Measurements from ENCODE around the gene ACAD10. TPM values are rescaled to one million over a fixed set of nuclear protein-coding genes. Genes with fewer than 3 reads are reported as not detected.

The ACAD10 gene
- total and polyA plus RNA-seq, 4 donors: 16.4 to 33.4 (median 20.9) TPM

DNA sequence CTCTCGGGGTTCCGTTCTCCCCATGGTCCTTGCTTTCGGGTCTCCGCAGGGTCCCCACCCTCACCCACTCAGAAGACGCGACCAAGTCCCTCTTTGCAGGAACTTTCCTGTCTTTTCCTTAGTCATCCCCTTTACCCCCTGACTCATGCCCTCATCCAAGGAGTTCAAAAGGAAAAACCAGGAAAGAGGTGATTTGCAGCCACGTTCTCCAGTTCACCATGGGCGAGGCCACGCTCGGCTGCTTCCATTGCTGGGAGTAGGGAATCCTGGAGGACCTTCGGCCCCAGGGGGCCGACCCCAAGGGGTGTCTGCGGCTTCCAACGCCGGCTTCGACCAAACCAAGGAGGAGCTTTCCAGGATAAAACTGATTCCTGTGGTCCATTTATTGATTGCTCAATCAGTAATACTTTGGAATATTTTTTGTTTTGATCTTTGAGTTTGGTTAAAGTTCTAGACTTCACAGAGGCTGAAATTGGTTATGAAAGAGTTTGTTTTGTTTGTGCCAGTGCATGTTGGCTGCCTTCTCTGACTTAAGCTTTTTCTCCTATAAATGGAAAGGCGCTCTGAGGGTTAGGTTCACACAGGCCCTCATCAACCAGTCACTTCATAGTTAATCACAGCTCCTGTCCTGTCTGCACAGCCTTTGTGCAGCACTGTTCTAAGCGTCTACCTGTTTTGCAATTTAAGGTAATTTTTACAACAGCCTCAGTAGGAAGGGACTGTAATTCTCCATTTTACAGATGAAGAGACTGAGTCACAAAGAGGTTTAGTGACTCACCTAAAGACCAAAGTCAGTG is 81.7 kb downstream of the ACAD10 start:
- 7% methylated on average over 17 of the region's 18 CpGs for WGBS (ENCODE audit: insufficient coverage)
- Histone ChIP-seq H3K9me3 (ENCODE audit: control insufficient read depth, insufficient read depth, low read length) (no peaks in the 10 kb centered on the region), H3K27ac (ENCODE audit: low read depth, low read length) (peak overlapping the region; percentile 67), H3K27me3 (ENCODE audit: control insufficient read depth, insufficient read depth, low read length) (no peaks in the 10 kb centered on the region), H3K36me3 (ENCODE audit: control insufficient read depth, insufficient read depth, low read length) (no peaks in the 10 kb centered on the region), H3K4me1 (ENCODE audit: control insufficient read depth, insufficient read depth, low read length) (peaks cover 23% of the 10 kb centered on the region), H3K4me3 (ENCODE audit: low read depth, low read length) (peak overlapping the region; percentile 70)
- DNase-seq (ENCODE audit: low read depth in 4 of 6, low spot score in 6 of 6): peak in 1 of 6 donors; percentile 34

DNA sequence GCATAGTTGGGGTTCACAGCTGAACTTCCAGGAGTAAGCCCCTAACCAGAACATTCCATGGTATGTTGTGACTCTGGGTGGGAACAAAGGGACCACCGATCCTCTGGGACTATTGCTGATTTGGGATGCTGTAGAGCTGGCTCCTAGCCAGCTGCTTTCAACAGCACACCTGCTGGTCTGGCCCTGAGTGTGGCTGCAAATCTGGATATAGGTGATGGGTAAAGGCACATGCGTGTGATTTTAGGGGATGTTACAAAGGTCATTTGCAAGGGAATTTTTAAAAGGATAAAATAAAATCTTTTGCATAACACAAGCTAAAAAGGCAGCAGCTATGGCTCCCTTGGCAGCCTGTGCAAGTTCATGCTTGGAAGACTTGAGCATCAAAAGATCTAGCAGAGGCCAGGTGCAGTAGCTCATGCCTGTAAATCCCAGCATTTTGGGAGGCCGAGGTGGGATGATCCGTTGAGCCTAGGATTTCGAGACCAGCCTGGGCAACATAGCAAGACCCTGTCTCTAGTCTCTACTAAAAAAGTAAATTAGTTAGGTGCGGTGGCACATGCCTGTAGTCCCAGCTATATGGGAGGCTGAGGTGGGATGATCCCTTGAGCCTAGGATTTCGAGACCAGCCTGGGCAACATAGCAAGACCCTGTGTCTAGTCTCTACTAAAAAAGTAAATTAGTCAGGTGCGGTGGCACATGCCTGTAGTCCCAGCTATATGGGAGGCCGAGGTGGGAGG is 82.5 kb downstream of the ACAD10 start:
- H3K4me1 ChIP-seq (ENCODE audit: control insufficient read depth, insufficient read depth, low read length): peaks cover 23% of the 10 kb centered on the region
- DNase-seq (ENCODE audit: low read depth in 4 of 6, low spot score in 6 of 6): no peak
- H3K9me3 ChIP-seq (ENCODE audit: control insufficient read depth, insufficient read depth, low read length): no peaks in the 10 kb centered on the region
- H3K36me3 ChIP-seq (ENCODE audit: control insufficient read depth, insufficient read depth, low read length): peaks cover 2% of the 10 kb centered on the region
- H3K27ac ChIP-seq (ENCODE audit: low read depth, low read length): no peak overlapping the region
- H3K27me3 ChIP-seq (ENCODE audit: control insufficient read depth, insufficient read depth, low read length): no peaks in the 10 kb centered on the region
- WGBS (ENCODE audit: insufficient coverage): 78% methylated on average over 5 of the region's 9 CpGs
- H3K4me3 ChIP-seq (ENCODE audit: low read depth, low read length): no peak overlapping the region

DNA sequence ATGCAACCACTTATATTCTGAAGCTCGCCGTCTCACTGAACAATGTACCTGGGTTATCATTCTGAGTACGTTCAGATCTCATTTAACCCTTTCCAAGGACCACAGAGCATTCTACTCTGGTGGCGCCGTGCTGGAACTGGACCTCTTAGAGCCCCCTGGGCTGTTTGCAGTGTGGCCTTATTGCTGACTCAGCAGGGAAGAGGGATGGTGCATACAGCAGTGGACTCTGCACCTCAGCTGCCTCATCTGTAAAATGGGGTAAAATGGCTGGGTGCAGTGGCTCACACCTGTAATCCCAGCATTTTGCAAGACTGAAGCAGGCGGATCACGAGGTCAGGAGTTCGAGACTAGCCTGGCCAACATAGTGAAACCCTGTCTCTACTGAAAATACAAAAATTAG is 83.7 kb downstream of the ACAD10 start:
- Histone ChIP-seq H3K27me3 (ENCODE audit: control insufficient read depth, insufficient read depth, low read length) (no peaks in the 10 kb centered on the region), H3K36me3 (ENCODE audit: control insufficient read depth, insufficient read depth, low read length) (peaks cover 2% of the 10 kb centered on the region), H3K4me3 (ENCODE audit: low read depth, low read length) (no peak overlapping the region), H3K9me3 (ENCODE audit: control insufficient read depth, insufficient read depth, low read length) (no peaks in the 10 kb centered on the region), H3K27ac (ENCODE audit: low read depth, low read length) (no peak overlapping the region), H3K4me1 (ENCODE audit: control insufficient read depth, insufficient read depth, low read length) (peaks cover 31% of the 10 kb centered on the region)
- no peak for DNase-seq (ENCODE audit: low read depth in 4 of 6, low spot score in 6 of 6)
- 76% methylated on average over 6 of the region's 8 CpGs for WGBS (ENCODE audit: insufficient coverage)

DNA sequence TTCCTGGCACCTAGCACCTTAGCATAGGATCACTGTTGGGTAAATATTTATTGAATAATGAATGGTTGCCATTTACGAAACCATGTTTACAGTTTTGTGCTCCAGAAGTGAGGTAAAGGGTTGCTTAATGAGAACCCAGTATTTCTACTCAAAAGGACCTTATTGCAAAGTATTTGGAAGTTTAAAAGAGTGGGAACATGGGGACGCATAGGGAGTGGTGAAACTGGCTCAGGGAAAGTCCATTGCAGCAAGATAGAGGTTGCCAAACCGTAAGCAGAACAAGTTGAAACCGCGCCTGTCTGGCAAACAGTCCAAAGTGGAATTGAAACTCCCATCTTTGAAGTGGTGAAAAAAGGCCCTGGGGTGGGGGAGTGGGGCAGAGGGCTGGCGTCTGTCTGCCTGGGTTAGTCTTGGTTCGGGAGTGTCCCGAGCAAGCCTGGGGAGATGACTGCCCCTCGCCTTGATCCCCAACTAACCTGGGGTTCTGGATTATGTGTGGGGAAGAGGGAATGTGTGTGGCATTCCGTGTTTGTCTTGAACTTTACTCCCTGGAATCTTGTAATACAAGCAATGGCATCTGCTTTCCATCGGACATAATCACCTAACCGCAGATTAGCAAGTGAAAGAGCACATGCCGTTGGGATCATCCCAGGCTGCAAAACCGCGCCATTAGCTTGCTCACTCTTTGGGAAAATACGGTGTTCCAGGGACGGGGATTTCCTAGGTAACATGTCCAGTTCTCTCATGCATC is 88.1 kb downstream of the ACAD10 start:
- Histone ChIP-seq H3K27me3 (ENCODE audit: control insufficient read depth, insufficient read depth, low read length) (no peaks in the 10 kb centered on the region), H3K4me3 (ENCODE audit: low read depth, low read length) (no peak overlapping the region), H3K4me1 (ENCODE audit: control insufficient read depth, insufficient read depth, low read length) (peaks cover 27% of the 10 kb centered on the region), H3K9me3 (ENCODE audit: control insufficient read depth, insufficient read depth, low read length) (no peaks in the 10 kb centered on the region), H3K27ac (ENCODE audit: low read depth, low read length) (peak overlapping the region; percentile 81), H3K36me3 (ENCODE audit: control insufficient read depth, insufficient read depth, low read length) (peaks cover 11% of the 10 kb centered on the region)
- WGBS (ENCODE audit: insufficient coverage): 54% methylated on average over 13 of the region's 17 CpGs
- DNase-seq (ENCODE audit: low read depth in 4 of 6, low spot score in 6 of 6): peak in 1 of 6 donors; percentile 51

DNA sequence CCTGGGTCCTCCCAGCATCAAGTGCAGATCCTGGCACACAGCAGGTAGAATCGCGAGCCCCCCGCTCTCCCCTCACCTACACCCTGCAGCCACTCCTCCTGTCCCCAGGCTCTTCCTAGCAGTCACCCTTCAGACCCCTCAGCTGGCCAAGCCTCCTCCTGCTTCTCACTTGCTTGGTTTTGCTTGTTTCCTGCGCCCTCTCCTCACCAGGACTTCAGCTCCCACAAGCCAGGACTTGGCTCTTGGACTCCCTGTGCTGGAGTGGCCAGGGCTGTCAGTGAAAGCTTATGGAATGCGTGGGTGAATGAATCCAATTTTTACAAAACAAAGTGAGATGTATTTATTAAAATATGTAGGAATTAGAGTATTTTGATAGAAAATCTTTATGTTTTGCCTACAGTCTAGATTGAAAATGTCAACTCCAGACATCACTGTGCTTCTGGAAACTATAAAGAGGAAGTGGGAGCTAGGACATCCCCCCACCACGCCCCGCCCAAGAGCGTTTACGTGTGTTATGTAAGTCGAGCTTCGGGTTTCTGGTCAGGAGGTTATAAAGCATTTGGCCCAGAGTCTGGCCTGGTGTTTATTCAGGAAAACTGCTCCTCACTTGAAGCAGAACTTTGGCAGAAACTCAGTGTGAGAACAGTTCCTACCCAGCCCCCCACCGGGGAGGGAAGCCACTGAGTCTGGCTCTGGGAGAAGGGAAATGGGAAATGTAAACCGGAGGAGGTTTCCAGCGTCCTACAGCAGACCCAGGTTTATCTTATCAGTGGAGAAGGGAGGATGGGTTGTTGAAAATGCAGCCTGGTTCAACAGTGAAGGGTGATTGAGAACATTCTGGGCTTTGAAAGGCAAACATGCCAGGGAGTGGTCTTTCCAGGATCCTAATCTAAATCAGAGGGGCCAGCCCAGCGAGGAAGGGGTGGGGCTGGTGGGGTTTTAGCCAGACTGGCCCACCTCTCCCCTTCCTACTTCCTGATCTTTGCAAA is 89.6 kb downstream of the ACAD10 start:
- DNase-seq (ENCODE audit: low read depth in 4 of 6, low spot score in 6 of 6): peak in 2 of 6 donors; percentile 46 to 85
- peaks cover 27% of the 10 kb centered on the region for H3K4me1 ChIP-seq (ENCODE audit: control insufficient read depth, insufficient read depth, low read length)
- no peaks in the 10 kb centered on the region for H3K9me3 ChIP-seq (ENCODE audit: control insufficient read depth, insufficient read depth, low read length)
- no peak overlapping the region for H3K4me3 ChIP-seq (ENCODE audit: low read depth, low read length)
- no peaks in the 10 kb centered on the region for H3K27me3 ChIP-seq (ENCODE audit: control insufficient read depth, insufficient read depth, low read length)
- WGBS (ENCODE audit: insufficient coverage): 62% methylated on average over 11 of the region's 15 CpGs
- peaks cover 25% of the 10 kb centered on the region for H3K36me3 ChIP-seq (ENCODE audit: control insufficient read depth, insufficient read depth, low read length)
- peak overlapping the region; percentile 81 for H3K27ac ChIP-seq (ENCODE audit: low read depth, low read length)

DNA sequence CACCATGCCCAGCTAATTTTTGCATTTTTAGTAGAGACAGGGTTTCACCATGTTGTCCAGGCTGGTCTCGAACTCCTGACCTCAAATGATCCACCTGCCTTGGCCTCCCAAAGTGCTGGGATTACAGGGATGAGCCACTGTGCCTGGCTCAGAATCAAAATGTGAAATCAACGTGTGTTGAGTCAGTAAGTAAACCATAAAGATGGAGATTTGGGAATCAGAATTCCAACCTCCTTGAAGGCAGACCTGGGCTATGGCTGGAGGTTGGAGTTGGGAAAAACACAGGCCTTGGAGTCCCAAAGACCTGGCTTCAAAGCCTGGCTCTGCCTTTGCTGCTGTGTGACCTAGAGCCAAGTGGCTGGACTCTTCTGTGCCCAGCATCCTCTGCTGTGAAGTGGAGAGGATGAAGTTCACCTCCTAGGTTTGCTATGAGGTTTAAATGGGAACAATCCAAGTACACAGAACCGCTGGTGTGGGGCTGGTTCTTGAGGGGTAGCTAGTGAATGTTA is 91.0 kb downstream of the ACAD10 start:
- H3K27ac ChIP-seq (ENCODE audit: low read depth, low read length): no peak overlapping the region
- WGBS (ENCODE audit: insufficient coverage): 94% methylated on average over 3 of the region's 3 CpGs

DNA sequence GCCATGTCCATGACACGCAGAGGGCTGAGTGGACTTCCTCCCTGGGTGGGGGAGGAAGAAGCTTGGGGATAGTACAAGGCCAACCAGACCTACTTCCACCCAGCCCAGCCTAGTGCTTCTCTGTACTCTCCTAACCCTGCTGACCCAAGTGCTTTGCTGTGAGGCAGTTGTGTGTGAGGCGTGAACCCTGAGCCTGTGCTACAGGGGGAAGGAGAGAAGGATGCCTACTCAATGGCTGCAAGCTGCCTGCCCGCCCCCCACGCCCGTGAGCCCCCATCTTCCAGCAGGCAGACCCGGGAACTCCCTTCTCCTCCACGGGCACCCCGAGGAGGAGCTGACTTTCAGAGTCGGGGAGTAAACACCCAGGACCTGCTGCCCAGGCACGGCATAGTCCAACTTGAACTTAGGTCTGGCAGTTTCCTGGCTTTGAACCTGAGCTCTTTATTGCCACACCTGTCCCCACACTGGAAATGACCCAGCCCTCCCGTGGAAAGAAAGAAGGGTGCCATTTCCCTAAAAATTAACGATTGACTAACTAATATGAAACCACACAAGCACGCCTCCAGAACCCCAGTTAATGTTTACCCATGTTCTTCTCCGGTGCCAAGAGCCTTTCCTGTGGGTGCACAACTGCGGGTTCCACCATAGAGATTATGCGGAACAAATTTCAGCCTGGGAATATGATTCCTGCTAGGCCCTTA is 91.6 kb downstream of the ACAD10 start:
- Histone ChIP-seq H3K9me3 (ENCODE audit: control insufficient read depth, insufficient read depth, low read length) (no peaks in the 10 kb centered on the region), H3K4me1 (ENCODE audit: control insufficient read depth, insufficient read depth, low read length) (peaks cover 27% of the 10 kb centered on the region), H3K36me3 (ENCODE audit: control insufficient read depth, insufficient read depth, low read length) (peaks cover 33% of the 10 kb centered on the region), H3K27me3 (ENCODE audit: control insufficient read depth, insufficient read depth, low read length) (no peaks in the 10 kb centered on the region), H3K4me3 (ENCODE audit: low read depth, low read length) (no peak overlapping the region), H3K27ac (ENCODE audit: low read depth, low read length) (no peak overlapping the region)
- DNase-seq (ENCODE audit: low read depth in 4 of 6, low spot score in 6 of 6): no peak
- WGBS (ENCODE audit: insufficient coverage): 95% methylated on average over 15 of the region's 16 CpGs

More for the DNA sequence above, 91.0 kb downstream of the ACAD10 start:
- Histone ChIP-seq H3K9me3 (ENCODE audit: control insufficient read depth, insufficient read depth, low read length) (no peaks in the 10 kb centered on the region), H3K27me3 (ENCODE audit: control insufficient read depth, insufficient read depth, low read length) (no peaks in the 10 kb centered on the region), H3K4me1 (ENCODE audit: control insufficient read depth, insufficient read depth, low read length) (peaks cover 27% of the 10 kb centered on the region), H3K4me3 (ENCODE audit: low read depth, low read length) (no peak overlapping the region), H3K36me3 (ENCODE audit: control insufficient read depth, insufficient read depth, low read length) (peaks cover 29% of the 10 kb centered on the region)
- DNase-seq (ENCODE audit: low read depth in 4 of 6, low spot score in 6 of 6): no peak

DNA sequence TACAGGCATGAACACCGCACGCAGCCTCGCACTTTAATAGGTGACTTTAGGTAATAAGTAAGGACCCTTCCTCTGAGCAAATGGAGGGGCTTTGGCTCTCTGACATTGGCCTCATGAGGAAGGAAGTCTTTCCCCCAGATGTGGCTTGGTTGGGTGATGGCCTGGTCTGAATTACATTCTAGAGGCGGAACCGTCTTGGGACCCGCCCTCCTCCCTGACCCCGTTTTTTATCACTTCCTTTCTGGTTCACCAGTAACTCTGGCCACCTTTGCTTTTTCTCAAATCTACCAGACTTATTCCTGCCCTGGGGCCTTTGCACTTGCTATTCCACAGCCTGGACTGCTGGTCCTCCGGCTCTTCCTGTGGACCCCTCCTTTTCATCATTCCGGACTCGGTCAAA is 94.3 kb downstream of the ACAD10 start:
- no peak overlapping the region for H3K4me3 ChIP-seq (ENCODE audit: low read depth, low read length)
- no peaks in the 10 kb centered on the region for H3K9me3 ChIP-seq (ENCODE audit: control insufficient read depth, insufficient read depth, low read length)
- H3K27me3 ChIP-seq (ENCODE audit: control insufficient read depth, insufficient read depth, low read length): no peaks in the 10 kb centered on the region
- H3K36me3 ChIP-seq (ENCODE audit: control insufficient read depth, insufficient read depth, low read length): peaks cover 56% of the 10 kb centered on the region
- no peak for DNase-seq (ENCODE audit: low read depth in 4 of 6, low spot score in 6 of 6)
- 91% methylated on average over 6 of the region's 10 CpGs for WGBS (ENCODE audit: insufficient coverage)
- peaks cover 13% of the 10 kb centered on the region for H3K4me1 ChIP-seq (ENCODE audit: control insufficient read depth, insufficient read depth, low read length)
- H3K27ac ChIP-seq (ENCODE audit: low read depth, low read length): no peak overlapping the region
